Kidney glomerular epithelial cell (primary cell): ENCODE measurements around the gene HBE1.
A peak's percentile ranks its signal among the peaks of the same experiment; 100 is the strongest.
"Not testable (repeated sequence)": the region's sequence is repeated elsewhere in the genome, so short reads cannot be mapped to it uniquely, and the experiment has no call there.

Source experiments
- DNase-seq: peaks from one replicate; lab custom pipeline; 2025; lab: John Stamatoyannopoulos, UW

The HBE1 gene

GRCh38 chr11:5285703-5286340, 16.1 kb upstream of the HBE1 start:
- DNase-seq = no peak

GRCh38 chr11:5284637-5285036, 14.9 kb upstream of the HBE1 start:
- DNase-seq = no peak

GRCh38 chr11:5283882-5284281, 14.1 kb upstream of the HBE1 start:
- no peak for DNase-seq

- no peak for DNase-seq
Observed at GRCh38 chr11:5283086-5283485, 13.3 kb upstream of the HBE1 start.

GRCh38 chr11:5282628-5283027, 12.9 kb upstream of the HBE1 start:
- no peak for DNase-seq

- no peak for DNase-seq
Observed at GRCh38 chr11:5281596-5281995, 11.9 kb upstream of the HBE1 start.

GRCh38 chr11:5280582-5281102, 10.9 kb upstream of the HBE1 start:
- peak; percentile 86 for DNase-seq

- DNase-seq = no peak
Observed at GRCh38 chr11:5279471-5280090, 9.8 kb upstream of the HBE1 start.

GRCh38 chr11:5277807-5278382, 8.2 kb upstream of the HBE1 start:
- no peak for DNase-seq

GRCh38 chr11:5276697-5277096, 7.0 kb upstream of the HBE1 start:
- no peak for DNase-seq

- no peak for DNase-seq
Observed at GRCh38 chr11:5275369-5276110, 5.8 kb upstream of the HBE1 start.

GRCh38 chr11:5274395-5274794, 4.7 kb upstream of the HBE1 start:
- no peak for DNase-seq

- DNase-seq = no peak
Observed at GRCh38 chr11:5272395-5273017, 2.8 kb upstream of the HBE1 start.

GRCh38 chr11:5267033-5267563, 2.6 kb downstream of the HBE1 start:
- no peak for DNase-seq

GRCh38 chr11:5266609-5267008, 3.1 kb downstream of the HBE1 start:
- no peak for DNase-seq

- no peak for DNase-seq
Observed at GRCh38 chr11:5265832-5266231, 3.9 kb downstream of the HBE1 start.

GRCh38 chr11:5258543-5259262, 11.0 kb downstream of the HBE1 start:
- DNase-seq = no peak

GRCh38 chr11:5257296-5257695, 12.4 kb downstream of the HBE1 start:
- no peak for DNase-seq

GRCh38 chr11:5254646-5255413, 14.9 kb downstream of the HBE1 start, which contains the start of gene HBG2:
Gene HBG2, minus strand, starts transcription at chr11:5254781. Its CDS starts 53 bp downstream, at chr11:5254728.
- not testable (repeated sequence) for DNase-seq

GRCh38 chr11:5254023-5254422, 15.7 kb downstream of the HBE1 start:
- not testable (repeated sequence) for DNase-seq
